Neuronal stem cell (in vitro differentiated cells): ENCODE results near the gene PDE4B.
"Not testable (repeated sequence)": the region's sequence is repeated elsewhere in the genome, so short reads cannot be mapped to it uniquely, and the experiment has no call there.

Experiments used
- DNase-seq: peaks from one replicate; pipeline ENCODE4 v3.0.0-alpha.2; 2013; ENCODE audit warnings: low spot score
- H2AFZ ChIP-seq: one replicate; pipeline ENCODE4 v1.6.1; 2013; ENCODE audit warnings: mild to moderate bottlenecking, low read length, inconsistent platforms
- H2AK5ac ChIP-seq: 2 replicates; pipeline ENCODE4 v1.6.1; 2013; ENCODE audit warnings: low read depth, mild to moderate bottlenecking, inconsistent platforms, low read length, moderate library complexity, mixed read lengths
- H2BK120ac ChIP-seq: 2 replicates; pipeline ENCODE4 v1.6.1; 2013; ENCODE audit warnings: low read depth, mild to moderate bottlenecking, inconsistent platforms, low read length, moderate library complexity, mixed read lengths
- H2BK12ac ChIP-seq: one replicate; pipeline ENCODE4 v1.6.1; 2013; ENCODE audit warnings: low read length, inconsistent platforms
- H2BK15ac ChIP-seq: 2 replicates; pipeline ENCODE4 v1.6.1; 2013; ENCODE audit warnings: mild to moderate bottlenecking, low read length, inconsistent platforms, mixed read lengths
- H2BK5ac ChIP-seq: one replicate; pipeline ENCODE4 v1.6.1; 2013; ENCODE audit warnings: inconsistent platforms, mild to moderate bottlenecking, low read length, moderate library complexity
- H3K14ac ChIP-seq: one replicate; pipeline ENCODE4 v1.6.1; 2013; ENCODE audit warnings: low read length, inconsistent platforms
- H3K18ac ChIP-seq: 2 replicates; pipeline ENCODE4 v1.6.1; 2013; ENCODE audit warnings: low read length, inconsistent platforms
- H3K23ac ChIP-seq: 2 replicates; pipeline ENCODE4 v1.6.1; 2013; ENCODE audit warnings: low read depth, mild to moderate bottlenecking, mixed read lengths, low read length, inconsistent platforms; ENCODE audit not compliant: poor library complexity
- H3K27ac ChIP-seq: replicated peaks from 3 replicates; pipeline ENCODE4 v1.5.1; 2013; ENCODE audit warnings: low read length, inconsistent platforms
- H3K27me3 ChIP-seq, 3 experiments: 2 replicates each; pipeline ENCODE4 v1.6.1; 2013; ENCODE audit warnings: low read length in 3 of 3, mild to moderate bottlenecking in 2 of 3, inconsistent platforms in 1 of 3, low read depth in 1 of 3, mixed read lengths in 1 of 3, moderate library complexity in 1 of 3; ENCODE audit not compliant: control insufficient read depth in 3 of 3, insufficient read depth in 3 of 3
- H3K36me3 ChIP-seq, 2 donors: replicated peaks in 1 of 2; 2 replicates each; pipeline ENCODE4 v1.6.1; 2013; ENCODE audit warnings: low read length in 2 of 2; ENCODE audit not compliant: control insufficient read depth in 2 of 2, insufficient read depth in 2 of 2
- H3K4ac ChIP-seq: 2 replicates; pipeline ENCODE4 v1.6.1; 2013; ENCODE audit warnings: inconsistent platforms, mild to moderate bottlenecking, low read length, moderate library complexity
- H3K4me1 ChIP-seq, 2 donors: 1 replicate in 1 of 2; 2 replicates in 1 of 2; pipeline ENCODE4 v1.6.1; 2013; ENCODE audit warnings: low read length in 2 of 2, low read depth in 1 of 2; ENCODE audit not compliant: control insufficient read depth in 2 of 2, insufficient read depth in 1 of 2
- H3K4me2 ChIP-seq: one replicate; pipeline ENCODE4 v1.6.1; 2013; ENCODE audit warnings: mild to moderate bottlenecking, low read length, inconsistent platforms; ENCODE audit not compliant: insufficient read depth, poor library complexity, severe bottlenecking
- H3K4me3 ChIP-seq, 2 donors: 2 replicates each; pipeline ENCODE4 v1.5.1; 2013; ENCODE audit warnings: low read length in 2 of 2, mild to moderate bottlenecking in 2 of 2, inconsistent platforms in 1 of 2, moderate library complexity in 1 of 2
- H3K79me1 ChIP-seq: one replicate; pipeline ENCODE4 v1.6.1; 2013; ENCODE audit warnings: low read depth, mild to moderate bottlenecking, inconsistent platforms, low read length, moderate library complexity
- H3K9ac ChIP-seq: one replicate; pipeline ENCODE4 v1.6.1; 2013; ENCODE audit warnings: mild to moderate bottlenecking, low read depth, low read length, inconsistent platforms; ENCODE audit not compliant: poor library complexity
- H3K9me3 ChIP-seq, 2 donors: replicated peaks in 1 of 2; 2 replicates each; pipeline versions ENCODE3 to v1.6.1; 2013; ENCODE audit warnings: low read length in 2 of 2, mild to moderate bottlenecking in 2 of 2, inconsistent platforms in 1 of 2, low read depth in 1 of 2, mixed read lengths in 1 of 2, moderate library complexity in 1 of 2; ENCODE audit not compliant: control insufficient read depth in 2 of 2, insufficient read depth in 1 of 2
- H4K8ac ChIP-seq: one replicate; pipeline ENCODE4 v1.6.1; 2013; ENCODE audit warnings: low read depth, mild to moderate bottlenecking, inconsistent platforms, low read length, moderate library complexity
- H4K91ac ChIP-seq: one replicate; pipeline ENCODE4 v1.6.1; 2013; ENCODE audit warnings: low read length, low read depth, mild to moderate bottlenecking, inconsistent platforms; ENCODE audit not compliant: poor library complexity
- WGBS, 2 donors: extraction: QIAGEN DNeasy Blood & Tissue Kit; methylation state at CpG; one replicate each; pipeline ENCODE4 v1.1.7; 2013; ENCODE audit warnings: missing lambda C conversion rate in 2 of 2, mixed read lengths in 1 of 2; ENCODE audit not compliant: insufficient read length in 2 of 2, insufficient replicate concordance in 1 of 2; ENCODE audit errors: extremely low coverage in 2 of 2; 5-methylcytosine and 5-hydroxymethylcytosine counted together

PDE4B gene

DNA sequence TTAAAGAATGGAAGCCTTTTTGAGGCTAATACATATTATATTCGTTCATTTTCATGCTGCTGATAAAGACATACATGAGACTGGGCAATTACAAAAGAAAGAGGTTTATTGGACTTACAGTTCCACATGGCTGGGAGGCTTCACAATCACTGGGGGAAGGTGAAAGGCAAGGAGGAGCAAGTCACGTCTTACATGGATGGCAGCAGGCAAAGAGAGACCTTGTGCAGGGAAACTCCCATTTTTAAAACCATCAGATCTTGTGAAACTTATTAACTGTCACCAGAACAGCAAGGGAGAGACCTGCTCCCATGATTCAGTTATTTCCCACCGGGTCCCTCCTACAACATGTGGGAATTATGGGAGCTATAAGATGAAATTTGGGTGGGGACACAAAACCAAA, 264.8 kb downstream of the PDE4B start:
- not testable (repeated sequence) for H2BK120ac ChIP-seq, H4K8ac ChIP-seq, H3K9ac ChIP-seq, H3K4me1 ChIP-seq, H2AFZ ChIP-seq, H3K4ac ChIP-seq, H2BK12ac ChIP-seq, H3K14ac ChIP-seq, H3K23ac ChIP-seq, H2BK15ac ChIP-seq, H3K27me3 ChIP-seq, H3K36me3 ChIP-seq, H3K4me3 ChIP-seq, H2AK5ac ChIP-seq, H3K9me3 ChIP-seq, H4K91ac ChIP-seq, H3K4me2 ChIP-seq, DNase-seq, H3K79me1 ChIP-seq, H2BK5ac ChIP-seq, H3K27ac ChIP-seq, H3K18ac ChIP-seq
- WGBS, 2 donors, result no CpG with 5 or more reads among the region's 3 CpGs

GRCh38 chr1:66058558-66058957, 265.9 kb downstream of the PDE4B start:
- Histone ChIP-seq H3K14ac (no peak overlapping the region), H2BK5ac (no peak overlapping the region), H3K23ac (no peak overlapping the region), H2BK120ac (no peak overlapping the region), H3K27ac (no peak overlapping the region), H3K18ac (no peak overlapping the region), H4K91ac (no peak overlapping the region), H3K9ac (no peak overlapping the region), H2BK12ac (no peak overlapping the region), H3K4me2 (no peak overlapping the region), H3K4me1 (no peaks in the 10 kb centered on the region), H3K4ac (no peak overlapping the region), H2AK5ac (no peak overlapping the region), H3K27me3 (no peaks in the 10 kb centered on the region), H3K9me3 (peaks cover 0 to 4% of the 10 kb centered on the region in 2 donors), H2BK15ac (no peak overlapping the region), H3K4me3 (no peak overlapping the region), H3K79me1 (no peaks in the 10 kb centered on the region), H2AFZ (no peak overlapping the region), H4K8ac (no peak overlapping the region), H3K36me3 (no peaks in the 10 kb centered on the region)
- no peak for DNase-seq
- WGBS, 2 donors, result no CpG with 5 or more reads among the region's 2 CpGs

DNA sequence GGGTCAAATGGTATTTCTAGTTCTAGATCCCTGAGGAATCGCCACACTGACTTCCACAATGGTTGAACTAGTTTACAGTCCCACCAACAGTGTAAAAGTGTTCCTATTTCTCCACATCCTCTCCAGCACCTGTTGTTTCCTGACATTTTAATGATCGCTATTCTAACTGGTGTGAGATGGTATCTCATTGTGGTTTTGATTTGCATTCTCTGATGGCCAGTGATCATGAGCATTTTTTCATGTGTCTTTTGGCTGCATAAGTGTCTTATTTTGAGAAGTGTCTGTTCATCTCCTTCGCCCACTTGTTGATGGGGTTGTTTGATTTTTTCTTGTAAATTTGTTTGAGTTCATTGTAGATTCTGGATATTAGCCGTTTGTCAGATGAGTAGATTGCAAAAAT, 274.5 kb downstream of the PDE4B start:
- not testable (repeated sequence) for H3K4me3 ChIP-seq, H3K79me1 ChIP-seq, H3K27me3 ChIP-seq, H2BK120ac ChIP-seq, H2AFZ ChIP-seq, H3K4me1 ChIP-seq, H3K23ac ChIP-seq, H4K91ac ChIP-seq, H3K36me3 ChIP-seq, DNase-seq, H3K14ac ChIP-seq, H2BK12ac ChIP-seq, H3K4ac ChIP-seq, H3K4me2 ChIP-seq, H3K9ac ChIP-seq, H2AK5ac ChIP-seq, H4K8ac ChIP-seq, H2BK5ac ChIP-seq, H3K27ac ChIP-seq, H3K9me3 ChIP-seq, H3K18ac ChIP-seq, H2BK15ac ChIP-seq
- no CpG with 5 or more reads among the region's 4 CpGs for WGBS, 2 donors

DNA sequence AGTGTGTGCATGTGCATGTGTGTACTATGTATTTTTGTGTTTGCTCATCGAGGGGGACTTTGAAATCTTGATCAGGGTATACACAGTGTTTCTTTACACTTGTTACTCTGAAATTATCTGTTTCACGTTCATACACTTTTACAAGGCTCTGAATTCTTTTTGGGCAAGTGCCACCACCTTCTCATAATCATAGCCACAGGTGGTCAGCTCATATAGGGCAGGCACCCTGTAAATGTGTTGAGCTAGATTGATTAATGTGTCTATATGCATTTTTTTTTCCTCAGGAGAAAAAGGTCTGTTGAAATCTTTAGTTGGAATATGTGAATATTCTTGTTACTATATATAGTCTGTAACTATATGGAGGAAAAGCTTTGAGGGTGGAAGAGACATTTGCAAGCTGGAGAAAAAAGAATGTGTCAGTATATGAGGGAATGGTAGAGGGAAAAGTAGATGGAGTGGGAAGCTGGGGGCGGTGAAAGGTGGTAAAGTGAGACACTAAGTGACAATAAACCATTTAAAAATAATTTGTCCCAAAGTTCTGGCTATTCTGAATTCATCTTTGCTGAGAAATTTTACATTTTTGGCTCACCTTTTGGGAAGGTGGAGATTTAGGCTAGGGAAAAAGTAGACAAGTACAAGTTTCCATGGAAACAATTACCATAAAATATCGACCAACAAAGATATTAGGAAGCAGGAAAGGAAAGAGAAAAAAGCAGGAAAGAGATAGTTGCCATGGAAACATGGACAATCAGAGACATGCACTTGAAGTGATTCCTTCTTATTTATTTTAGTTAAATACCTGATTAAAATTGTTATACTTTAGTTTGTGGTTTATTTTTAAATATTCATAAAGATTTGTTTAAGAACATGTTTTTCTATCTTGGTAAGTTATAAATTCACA, 277.5 kb downstream of the PDE4B start:
- Histone ChIP-seq H2BK15ac (no peak overlapping the region), H2AK5ac (no peak overlapping the region), H3K79me1 (no peaks in the 10 kb centered on the region), H3K4me3 (no peak overlapping the region), H3K4me1 (peaks cover 1 to 5% of the 10 kb centered on the region in 2 donors), H2BK120ac (no peak overlapping the region), H2BK5ac (no peak overlapping the region), H3K9ac (no peak overlapping the region), H3K4ac (no peak overlapping the region), H4K91ac (no peak overlapping the region), H2AFZ (no peak overlapping the region), H3K18ac (no peak overlapping the region), H3K27me3 (no peaks in the 10 kb centered on the region), H3K27ac (no peak overlapping the region), H3K4me2 (no peak overlapping the region), H2BK12ac (no peak overlapping the region), H4K8ac (no peak overlapping the region), H3K36me3 (no peaks in the 10 kb centered on the region), H3K9me3 (no peaks in the 10 kb centered on the region), H3K23ac (no peak overlapping the region), H3K14ac (no peak overlapping the region)
- DNase-seq, result no peak
- 100% methylated on average over 1 of the region's 4 CpGs; no CpG with 5 or more reads in 1 of the 2 donors for WGBS, 2 donors
